Liver (tissue), 9 donors: ENCODE results near the gene DAAM1. TPM values are rescaled to one million over a fixed set of nuclear protein-coding genes. Genes with fewer than 3 reads are reported as not detected.

Experiments
- DNase-seq: peaks from one replicate; pipeline ENCODE4 v3.0.0-alpha.2; 2017; ENCODE audit warnings: low spot score
- H3K27ac ChIP-seq, 2 donors: one replicate each; pipeline ENCODE4 v1.7.0; 2013; ENCODE audit warnings: inconsistent platforms in 2 of 2, low read length in 2 of 2, control low read depth in 1 of 2, low read depth in 1 of 2, mild to moderate bottlenecking in 1 of 2
- H3K27me3 ChIP-seq, 4 donors: one replicate each; pipeline versions ENCODE4 v1.6.1 to v1.7.0; 2013; ENCODE audit warnings: low read length in 3 of 4, inconsistent platforms in 1 of 4, mild to moderate bottlenecking in 1 of 4, moderate library complexity in 1 of 4; ENCODE audit not compliant: control insufficient read depth in 4 of 4, insufficient read depth in 4 of 4
- H3K36me3 ChIP-seq, 4 donors: one replicate each; pipeline versions ENCODE4 v1.6.1 to v1.7.0; 2013; ENCODE audit warnings: low read length in 3 of 4, mild to moderate bottlenecking in 3 of 4, low read depth in 1 of 4, moderate library complexity in 1 of 4; ENCODE audit not compliant: control insufficient read depth in 4 of 4, insufficient read depth in 3 of 4
- H3K4me1 ChIP-seq, 4 donors: one replicate each; pipeline versions ENCODE4 v1.6.1 to v1.7.0; 2013; ENCODE audit warnings: low read length in 3 of 4, mild to moderate bottlenecking in 3 of 4, moderate library complexity in 1 of 4; ENCODE audit not compliant: control insufficient read depth in 4 of 4, insufficient read depth in 4 of 4
- H3K4me3 ChIP-seq, 3 donors: one replicate each; pipeline versions ENCODE4 v1.6.1 to v1.7.0; 2013; ENCODE audit warnings: low read length in 3 of 3, control low read depth in 1 of 3, low read depth in 1 of 3, mild to moderate bottlenecking in 1 of 3
- H3K9ac ChIP-seq, 2 donors: one replicate each; pipeline ENCODE4 v1.7.0; 2013; ENCODE audit warnings: low read length in 2 of 2, mild to moderate bottlenecking in 2 of 2, moderate library complexity in 2 of 2, control low read depth in 1 of 2, low read depth in 1 of 2
- H3K9me3 ChIP-seq, 4 donors: one replicate each; pipeline versions ENCODE4 v1.6.1 to v1.7.0; 2013; ENCODE audit warnings: low read length in 3 of 4; ENCODE audit not compliant: control insufficient read depth in 4 of 4
- FOXA1 ChIP-seq: IDR thresholded peaks from 2 replicates; pipeline ENCODE4 v1.6.1; 2016; ENCODE audit warnings: antibody characterized with exemption
- FOXA2 ChIP-seq: IDR thresholded peaks from 2 replicates; pipeline ENCODE4 v1.6.1; 2016; ENCODE audit warnings: antibody characterized with exemption
- GABPA ChIP-seq, 2 donors: IDR thresholded peaks in 1 of 2; conservative IDR thresholded peaks in 1 of 2; 2 replicates each; pipeline ENCODE4 v1.6.1; 2016; ENCODE audit warnings: antibody characterized with exemption in 2 of 2, mild to moderate bottlenecking in 1 of 2, moderate library complexity in 1 of 2
- HNF4A ChIP-seq, 2 donors: conservative IDR thresholded peaks; 2 replicates each; pipeline ENCODE4 v1.6.1; 2016; ENCODE audit warnings: antibody characterized with exemption in 2 of 2, mild to moderate bottlenecking in 2 of 2
- HNF4G ChIP-seq: IDR thresholded peaks from 2 replicates; pipeline ENCODE4 v1.6.1; 2016; ENCODE audit warnings: antibody characterized with exemption
- NR2F2 ChIP-seq: IDR thresholded peaks from 2 replicates; pipeline ENCODE4 v1.6.1; 2016; ENCODE audit warnings: antibody characterized with exemption
- REST ChIP-seq: IDR thresholded peaks from 2 replicates; pipeline ENCODE4 v1.6.1; 2016; ENCODE audit warnings: antibody characterized with exemption, mild to moderate bottlenecking
- RXRA ChIP-seq, 2 donors: IDR thresholded peaks; 2 replicates each; pipeline ENCODE4 v1.6.1; 2017 to 2018; ENCODE audit warnings: antibody characterized with exemption in 2 of 2, mild to moderate bottlenecking in 1 of 2
- SP1 ChIP-seq: IDR thresholded peaks from 2 replicates; pipeline ENCODE4 v1.6.1; 2018; ENCODE audit warnings: antibody characterized with exemption, mild to moderate bottlenecking
- TAF1 ChIP-seq: conservative IDR thresholded peaks from 2 replicates; pipeline ENCODE4 v1.6.1; 2016; ENCODE audit warnings: antibody characterized with exemption, mild to moderate bottlenecking
- ZBTB33 ChIP-seq: IDR thresholded peaks from 2 replicates; pipeline ENCODE4 v1.6.1; 2016; ENCODE audit warnings: antibody characterized with exemption
- WGBS: extraction: QIAGEN DNeasy Blood & Tissue Kit; methylation state at CpG from one replicate; pipeline ENCODE4 v1.1.7; 2013; 5-methylcytosine and 5-hydroxymethylcytosine counted together
- polyA plus RNA-seq, 2 donors: library from polyadenylated mRNA; stranded (reverse) in 1 of 2; unstranded in 1 of 2; fragments of 200-250 nt in 1 of 2; fragments of >200 nt in 1 of 2; fragmentation: Nextera tagmentation in 1 of 2; extraction: Ambion mirVana in 1 of 2; gene quantifications; one replicate each; pipeline versions ENCODE4 v1.2.1 to v1.2.3, GENCODE V29; 2013 to 2015
- total RNA-seq, 2 donors: library from RNA; depleted of rRNA; stranded (reverse); fragments of >200 nt; gene quantifications; one replicate each; pipeline ENCODE4 v1.2.3, GENCODE V29; 2014
- donor health status: healthy.
- donor health status: healthy.
- donor health status: healthy.
- donor health status: healthy.
- donor health status: healthy.

Gene DAAM1
- total and polyA plus RNA-seq, 4 donors = 9.5 to 28.4 (median 18.5) TPM

GRCh38 chr14:59330455-59330854 lies 142.0 kb downstream of the DAAM1 start:
- Histone ChIP-seq H3K27me3 (no peaks in the 10 kb centered on the region), H3K27ac (no peak overlapping the region), H3K9ac (no peak overlapping the region), H3K36me3 (peaks cover 2 to 30% (median 15%) of the 10 kb centered on the region in 4 donors), H3K4me1 (peaks cover 2 to 16% (median 10%) of the 10 kb centered on the region in 4 donors), H3K4me3 (no peak overlapping the region), H3K9me3 (no peaks in the 10 kb centered on the region)
- TF ChIP-seq NR2F2 (no peak), GABPA (IDR thresholded peaks at IDR 0.05 in 1 of 2, conservative IDR thresholded peaks at IDR 0.05 in 1 of 2) (no peak), REST (no peak), TAF1 (no peak), FOXA2 (no peak), ZBTB33 (no peak), HNF4A (conservative IDR thresholded peaks at IDR 0.05) (no peak), HNF4G (no peak), FOXA1 (no peak), SP1 (no peak)
- WGBS = 95% methylated on average over 5 of the region's 5 CpGs
- no peak for DNase-seq

- H3K27ac ChIP-seq = no peak overlapping the region
- 99% methylated on average over 3 of the region's 3 CpGs for WGBS
- no peaks in the 10 kb centered on the region for H3K27me3 ChIP-seq
Observed at GRCh38 chr14:59331217-59331616, 142.8 kb downstream of the DAAM1 start.

More at GRCh38 chr14:59331217-59331616, 142.8 kb downstream of the DAAM1 start:
- TF ChIP-seq HNF4G (no peak), RXRA (IDR thresholded peaks at IDR 0.05) (no peak), FOXA1 (no peak), FOXA2 (no peak), ZBTB33 (no peak)
- Histone ChIP-seq H3K36me3 (peaks cover 1 to 22% (median 11%) of the 10 kb centered on the region in 4 donors), H3K4me3 (no peak overlapping the region), H3K9ac (no peak overlapping the region), H3K4me1 (peaks cover 2 to 16% (median 10%) of the 10 kb centered on the region in 4 donors), H3K9me3 (no peaks in the 10 kb centered on the region)
- no peak for DNase-seq
